ENCODE results near the gene MRPL21.

The MRPL21 gene

DNA sequence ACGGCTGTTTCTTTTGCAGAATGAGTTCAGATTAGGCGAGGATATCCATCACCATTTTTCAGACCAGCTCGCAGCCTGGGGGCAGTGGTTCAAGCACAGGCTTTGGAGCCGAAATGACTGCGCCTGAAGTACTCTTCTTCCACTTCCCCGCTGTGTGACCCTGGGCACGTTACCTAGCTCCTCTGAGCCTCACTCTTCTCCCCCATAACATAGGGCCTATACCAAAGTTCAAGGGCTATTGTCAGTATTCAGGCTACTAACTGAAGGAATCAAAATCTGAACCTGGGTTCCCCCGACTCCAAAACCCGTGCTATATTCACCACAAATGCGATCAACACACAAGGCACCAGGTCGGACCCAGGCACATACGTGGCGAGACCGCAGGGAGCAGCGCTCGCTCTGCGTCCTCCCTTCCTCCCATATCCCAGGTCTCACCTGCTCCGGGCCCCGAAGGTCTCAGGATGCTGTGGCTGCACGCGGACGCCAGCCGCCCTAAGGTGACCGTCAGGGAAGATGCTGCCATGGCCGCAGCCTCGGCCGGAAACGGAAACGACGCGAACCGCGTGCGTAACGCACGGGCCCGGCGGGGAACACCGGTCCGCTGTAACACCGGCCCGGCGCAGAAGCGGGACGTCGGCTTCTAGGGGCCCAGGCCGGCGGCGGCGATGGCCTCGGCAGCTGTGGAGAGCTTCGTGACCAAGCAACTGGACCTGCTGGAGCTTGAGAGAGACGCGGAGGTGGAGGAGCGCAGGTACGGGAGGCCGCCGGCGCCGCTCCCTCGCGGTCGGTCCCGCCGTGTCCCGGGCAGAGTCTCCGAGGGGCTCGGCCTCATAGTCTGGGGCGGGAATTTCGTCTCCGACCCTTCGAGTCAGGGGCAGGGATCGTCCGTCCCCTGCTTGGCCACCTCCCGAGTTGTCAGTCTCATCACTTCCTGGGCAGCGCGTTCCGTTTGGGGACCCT is at the start of gene MRPL21, which contains the start of gene IGHMBP2:
Gene MRPL21, minus strand, starts transcription at position 545 of the 960 bp plus-strand sequence. Its CDS starts 22 bp downstream, at position 523.
Gene IGHMBP2, plus strand, starts transcription at position 604 of the 960 bp plus-strand sequence. Its CDS starts 62 bp downstream, at position 666.
- peak; percentile 22 to 93 (median 74) for DNase-seq

DNA sequence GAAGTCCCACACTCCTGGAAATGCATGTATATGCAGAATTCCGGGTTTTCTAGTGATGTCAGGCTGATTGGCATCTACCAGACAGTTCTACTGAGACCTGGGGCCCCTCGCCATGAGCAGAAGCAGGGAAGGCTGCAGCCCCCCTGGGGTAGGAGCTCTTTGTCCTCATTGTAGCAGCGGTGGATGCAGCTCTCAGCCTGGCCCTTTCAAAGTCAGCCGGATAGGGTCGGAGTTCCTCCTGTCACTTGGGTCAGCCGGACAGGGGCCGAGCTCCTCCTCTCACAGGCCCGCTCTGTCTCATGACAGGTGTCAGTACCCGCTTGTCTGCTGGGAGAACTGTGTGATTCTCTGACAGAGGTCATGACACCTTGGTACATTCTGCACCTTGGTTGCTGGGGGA is 47.1 kb upstream of the MRPL21 start:
- no peak for DNase-seq

DNA sequence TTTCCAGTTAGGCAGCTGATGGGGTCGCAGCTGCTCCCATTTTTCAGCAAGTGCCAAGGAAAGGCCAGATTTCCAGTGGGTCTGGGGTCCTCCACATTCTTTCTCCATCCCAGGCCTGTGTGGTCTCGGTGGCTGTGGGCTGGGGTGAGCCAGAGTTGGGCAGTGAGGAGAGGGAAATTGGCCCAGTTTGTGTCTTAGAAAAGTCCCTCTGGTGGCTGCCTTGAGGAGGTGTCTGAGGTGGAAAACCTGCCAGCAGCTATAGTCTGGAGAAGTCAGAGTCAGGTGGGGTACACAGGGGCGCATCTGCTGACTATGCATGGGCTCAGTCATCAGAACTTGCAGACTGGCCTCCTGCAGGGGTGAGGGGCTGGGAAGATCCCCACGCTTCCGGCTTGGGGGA is 46.6 kb upstream of the MRPL21 start:
- DNase-seq: no peak

DNA sequence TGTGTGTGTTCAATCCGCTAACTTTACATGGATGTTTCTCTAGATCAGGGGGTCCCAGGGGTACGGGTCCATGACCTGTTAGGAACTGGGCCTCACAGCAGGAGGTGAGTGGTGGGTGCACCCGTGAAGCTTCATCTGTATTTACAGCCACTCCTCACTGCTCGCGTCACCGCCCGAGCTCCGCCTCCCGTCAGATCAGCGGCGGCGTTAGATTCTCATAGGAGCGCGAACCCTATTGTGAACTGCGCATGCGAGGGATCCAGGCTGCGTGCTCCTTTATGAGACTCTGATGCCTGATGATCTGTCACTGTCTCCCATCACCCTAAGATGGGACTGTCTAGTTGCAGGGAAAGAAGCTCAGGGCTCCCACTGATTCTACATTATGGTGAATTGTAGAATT is 45.3 kb upstream of the MRPL21 start:
- DNase-seq: no peak

DNA sequence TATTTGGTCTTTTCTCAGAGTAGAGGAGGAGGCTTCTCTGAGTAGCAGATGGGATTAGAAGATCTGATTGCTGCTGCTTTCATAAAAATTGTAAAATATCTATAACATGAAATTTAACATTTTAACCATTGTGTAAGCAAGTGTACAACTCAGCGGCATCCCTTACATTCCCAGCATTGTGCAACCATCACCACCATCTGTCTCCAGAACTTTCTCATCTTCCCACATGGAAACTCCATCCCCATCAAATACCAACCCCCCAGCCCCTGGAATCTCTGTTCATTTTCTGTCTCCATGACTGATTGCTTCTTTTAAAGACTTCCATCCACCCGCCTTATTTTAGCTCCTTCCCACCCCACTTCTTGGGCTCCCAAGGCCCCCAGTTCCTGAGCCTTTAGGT is 44.9 kb upstream of the MRPL21 start:
- DNase-seq: no peak

DNA sequence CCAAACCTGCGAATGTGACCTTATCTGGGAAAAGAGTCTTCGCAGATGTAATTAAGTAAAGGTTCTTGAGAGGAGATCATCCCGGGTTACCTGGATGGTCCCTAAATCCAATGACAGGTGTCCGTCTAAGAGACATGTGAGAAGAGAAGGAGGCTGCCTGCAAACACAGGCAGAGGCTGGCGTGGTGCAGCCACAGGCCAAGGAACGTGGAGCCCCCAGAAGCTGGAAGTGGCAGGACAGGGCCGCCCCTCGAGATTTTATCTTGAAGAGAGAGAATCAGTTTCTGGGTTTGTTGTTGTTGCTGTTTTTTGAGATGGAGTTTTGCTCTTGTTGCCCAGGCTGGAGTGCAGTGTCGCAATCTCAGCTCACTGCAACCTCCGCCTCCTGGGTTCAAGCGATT is 43.5 kb upstream of the MRPL21 start:
- no peak for DNase-seq

DNA sequence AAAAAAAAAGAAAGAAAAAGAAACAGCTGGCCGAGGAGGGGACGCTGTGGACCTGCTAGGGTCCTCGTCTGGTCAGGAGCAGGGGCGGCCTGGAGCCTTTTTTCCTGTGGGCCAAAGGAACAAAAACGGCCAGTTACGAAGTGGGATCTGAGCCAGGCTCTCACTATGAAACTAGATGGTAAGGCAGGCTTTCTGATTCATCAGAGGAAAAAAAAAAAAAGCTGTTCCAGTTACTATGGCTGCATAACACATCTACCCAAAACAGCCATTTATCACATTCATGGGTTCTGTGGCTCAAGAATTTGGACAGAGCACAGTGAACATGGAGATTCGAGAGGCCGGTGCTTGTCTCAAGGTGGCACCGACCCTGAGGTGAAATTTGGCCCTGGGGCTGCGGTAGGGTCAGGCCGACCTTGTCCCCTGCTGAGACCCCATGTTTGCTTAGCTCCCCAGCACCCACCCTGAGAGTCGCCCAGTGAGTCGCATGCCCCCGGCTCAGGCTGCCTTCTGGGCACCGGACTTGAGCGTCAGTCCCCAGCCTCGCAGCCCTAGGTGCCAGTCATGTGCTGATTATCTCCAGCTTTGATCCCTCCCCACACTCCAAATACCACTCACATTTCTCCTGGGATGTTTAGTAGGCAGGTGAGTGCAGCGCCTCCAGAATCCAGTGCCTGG is 42.9 kb upstream of the MRPL21 start:
- DNase-seq: no peak

DNA sequence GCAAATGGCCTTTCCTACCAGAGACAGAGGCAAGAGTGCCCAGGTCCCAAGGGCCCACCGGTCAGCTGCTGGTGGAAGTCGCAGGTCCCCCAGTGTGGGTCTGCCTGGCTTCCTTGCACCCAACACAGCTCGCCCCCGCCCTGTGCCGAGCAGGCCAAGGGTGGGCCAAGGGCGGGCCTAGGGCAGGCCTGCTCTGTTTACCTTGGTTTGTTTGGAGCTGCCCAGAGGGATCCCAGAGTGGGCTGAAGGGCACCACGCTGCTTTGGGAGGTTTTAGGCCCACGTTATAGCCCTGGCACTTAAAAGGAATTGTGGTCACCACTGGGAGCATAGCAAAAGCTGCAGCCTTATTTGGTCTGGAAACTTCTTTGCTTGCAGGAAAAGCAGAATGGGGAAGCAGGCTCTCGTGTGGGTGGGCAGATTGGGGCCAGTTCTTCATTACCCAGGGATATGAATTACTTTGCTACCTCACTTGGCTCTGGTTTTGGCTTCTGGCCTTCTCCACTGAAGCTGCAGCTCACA is 39.2 kb upstream of the MRPL21 start:
- no peak for DNase-seq

DNA sequence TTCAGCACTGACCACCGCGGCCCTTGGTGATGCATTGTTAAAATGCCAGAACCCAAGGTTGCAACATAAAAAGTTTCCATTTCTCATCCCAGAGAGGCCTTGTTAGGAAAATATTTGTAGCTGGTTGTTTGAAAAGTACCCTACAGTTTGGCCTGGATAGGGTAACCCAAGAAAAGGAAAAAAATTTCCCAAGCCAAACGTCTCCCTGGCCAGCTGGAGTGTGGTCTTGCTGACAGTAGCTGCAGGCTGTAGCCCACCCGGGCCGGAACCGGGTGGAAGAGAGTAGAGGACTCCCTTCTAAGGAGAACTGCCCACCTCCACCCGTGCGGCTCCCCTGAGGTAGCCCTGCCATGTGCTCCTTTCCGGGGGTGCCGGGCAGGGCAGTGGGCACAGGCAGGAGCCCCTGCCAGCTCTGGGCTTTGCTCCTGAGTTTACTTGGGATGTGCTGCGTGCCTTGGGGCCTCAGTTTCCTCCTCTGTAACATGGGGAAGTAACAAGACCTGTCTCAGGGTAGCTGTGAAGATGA is 38.5 kb upstream of the MRPL21 start:
- DNase-seq: no peak

DNA sequence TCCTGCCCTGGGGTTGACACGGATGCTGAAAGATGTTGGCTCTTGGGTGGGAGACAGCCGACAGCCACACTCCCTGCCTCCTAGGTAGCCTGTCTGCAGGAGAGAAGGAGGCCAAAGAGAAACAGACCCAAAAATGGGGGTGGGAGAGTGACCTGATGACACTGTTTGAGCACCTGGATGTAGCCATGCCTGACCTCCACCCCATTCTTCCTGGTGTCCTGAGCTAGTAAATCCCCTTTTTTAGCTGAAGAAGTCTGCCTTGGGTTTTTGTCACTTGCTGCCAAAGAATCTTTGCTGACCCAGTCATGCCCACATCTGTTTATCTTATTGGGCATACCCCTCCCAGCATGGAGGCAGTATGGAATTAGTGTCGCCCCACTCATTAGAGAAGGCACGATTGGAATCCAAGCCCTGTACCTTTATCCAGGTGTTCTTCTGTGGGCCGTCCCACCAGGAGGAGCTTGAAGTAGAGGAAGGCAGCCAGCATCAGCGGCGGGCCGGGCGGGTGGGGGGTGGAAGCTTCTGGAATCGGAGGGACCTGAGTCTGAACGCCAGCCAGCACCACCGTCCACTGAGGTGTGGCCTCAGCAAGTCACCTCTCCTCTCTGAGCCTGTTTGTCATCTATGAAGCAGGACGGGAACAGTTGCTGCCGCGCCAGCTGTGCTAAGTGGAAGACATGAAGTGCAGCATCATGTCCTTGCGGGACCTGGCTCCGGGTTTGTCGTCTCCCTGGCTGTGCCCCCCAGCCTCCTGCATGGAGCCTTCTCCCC is 37.9 kb upstream of the MRPL21 start:
- no peak for DNase-seq

DNA sequence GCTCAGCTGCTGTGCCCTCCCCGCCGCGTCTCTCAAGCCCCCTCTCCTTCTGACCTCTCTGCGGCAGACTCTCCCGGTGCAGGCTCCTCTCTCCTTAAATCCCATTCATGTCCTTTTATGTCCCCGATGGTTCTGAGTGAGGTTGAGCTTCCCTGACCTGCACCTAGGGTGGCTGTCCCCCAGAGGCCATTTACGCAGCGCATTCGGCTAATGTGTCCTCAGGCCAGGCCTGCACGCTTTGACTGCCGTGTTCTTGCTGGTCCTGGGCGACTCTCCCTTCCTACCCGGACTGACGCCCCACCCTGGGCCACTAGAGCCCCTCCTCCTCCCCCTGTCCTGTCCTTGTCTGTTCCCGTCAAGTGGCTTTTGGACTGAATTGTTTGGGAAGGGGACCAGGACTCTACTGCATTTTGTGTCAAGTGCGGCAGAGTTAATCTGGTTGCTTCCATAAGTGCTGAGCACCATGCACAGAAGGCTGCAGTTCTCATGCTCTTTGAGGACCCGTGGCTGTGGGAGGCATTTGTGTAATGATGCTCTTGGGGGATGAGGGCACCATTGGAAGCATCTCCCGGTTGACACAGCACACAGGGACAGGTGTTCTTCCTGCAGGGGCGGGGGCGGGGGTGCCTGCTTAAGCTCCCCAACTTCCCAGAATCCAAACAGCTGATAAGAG is 37.2 kb upstream of the MRPL21 start:
- no peak for DNase-seq

DNA sequence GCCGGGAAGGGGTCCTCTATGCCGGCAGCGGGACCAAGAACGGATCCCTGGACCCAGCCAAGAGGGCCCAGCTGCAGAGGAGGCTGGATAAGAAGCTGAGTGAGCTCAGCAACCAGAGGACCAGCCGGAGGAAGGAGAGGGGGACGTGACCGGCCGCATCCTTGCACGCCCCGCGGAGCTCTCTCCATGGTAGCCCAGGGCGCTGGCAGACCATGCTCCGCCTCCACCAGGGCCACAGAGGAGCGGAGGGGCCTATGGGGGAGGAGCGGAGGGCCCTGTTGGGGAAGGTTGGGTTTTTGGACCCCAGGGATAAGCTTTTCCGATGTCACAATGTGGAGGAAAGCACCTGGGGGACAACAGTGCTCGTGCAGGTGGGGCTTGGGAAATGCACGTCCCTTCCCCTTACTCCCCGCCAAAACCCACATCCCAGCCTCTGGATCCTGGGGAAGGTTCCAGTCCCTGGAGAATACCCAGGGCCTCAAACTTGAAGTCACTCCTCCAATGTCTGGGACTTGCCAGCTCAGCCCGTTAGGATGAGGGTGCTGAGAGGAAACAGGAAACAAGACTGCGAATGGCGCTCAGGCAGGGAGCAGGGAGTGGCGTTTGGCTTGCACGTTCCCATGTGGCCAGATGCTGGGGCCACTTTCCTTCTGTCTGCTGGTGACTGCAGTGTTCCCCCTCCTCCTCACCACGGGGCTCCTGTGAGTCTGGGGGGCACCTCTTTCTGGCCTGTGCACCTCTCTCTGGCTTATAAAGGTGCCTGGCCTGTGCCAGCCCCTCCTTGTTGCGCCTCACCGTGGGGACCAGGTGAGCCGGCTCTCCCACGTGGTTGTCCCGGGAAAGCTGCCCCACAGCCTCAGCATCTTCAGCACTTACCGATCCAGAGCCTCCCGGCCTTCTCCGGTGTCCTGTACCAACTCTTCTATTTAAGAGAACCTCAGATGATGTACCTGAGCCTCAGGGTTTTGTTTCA is 36.2 kb upstream of the MRPL21 start:
- no peak for DNase-seq

DNA sequence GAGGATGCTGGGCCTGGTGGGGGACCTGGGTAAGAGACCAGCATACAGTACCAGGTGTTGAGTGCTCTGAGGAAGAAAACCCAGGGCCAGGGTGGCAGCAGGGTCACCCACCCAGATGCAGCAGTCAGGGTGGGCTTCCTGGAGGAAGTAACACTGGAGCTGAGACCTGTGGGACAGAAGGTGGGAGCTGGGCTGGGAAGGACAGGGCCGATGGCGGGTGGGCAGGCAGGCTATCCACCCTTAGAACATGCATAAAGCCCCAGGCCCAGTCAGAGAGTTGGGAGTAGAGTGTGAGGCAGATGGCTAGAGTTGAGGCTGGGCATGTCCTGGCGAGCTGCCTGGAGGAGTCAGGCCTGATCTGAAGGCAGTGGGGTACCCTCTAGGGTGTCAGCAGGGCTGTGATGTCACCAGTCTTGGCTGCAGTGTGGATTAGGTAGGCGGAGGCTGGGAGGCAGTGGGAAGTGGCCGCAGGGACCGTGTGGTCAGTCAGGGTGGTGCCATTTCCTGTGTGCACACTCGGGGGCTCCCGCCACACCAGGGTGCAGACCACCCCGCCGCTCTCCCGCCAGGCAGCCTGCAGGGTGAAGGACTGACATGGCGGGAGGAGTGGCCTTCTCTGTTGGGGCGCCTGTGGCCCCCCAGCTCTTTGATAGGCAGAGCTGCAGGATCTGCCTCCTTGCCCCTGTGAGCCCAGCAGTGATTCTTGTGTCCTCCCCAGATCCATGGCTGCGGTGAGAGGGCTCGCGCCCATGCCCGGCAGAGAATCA is 35.4 kb upstream of the MRPL21 start:
- no peak for DNase-seq

DNA sequence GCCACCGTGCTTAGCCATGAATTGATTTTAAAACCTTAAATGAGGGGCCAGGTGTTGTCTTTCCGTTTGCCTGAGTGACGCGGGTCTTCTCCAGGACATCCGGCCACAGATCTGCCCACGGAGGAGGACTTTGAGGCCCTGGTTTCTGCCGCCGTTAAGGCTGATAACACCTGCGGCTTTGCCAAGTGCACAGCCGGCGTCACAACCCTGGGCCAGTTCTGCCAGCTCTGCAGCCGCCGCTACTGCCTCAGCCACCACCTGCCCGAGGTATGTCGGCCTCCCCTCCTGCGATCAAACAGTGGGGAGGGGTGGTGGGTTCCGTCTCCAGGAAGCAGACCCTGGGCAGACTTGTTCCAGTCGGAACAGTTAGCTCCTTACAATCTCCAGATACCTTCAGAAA is 34.5 kb upstream of the MRPL21 start:
- DNase-seq: no peak

DNA sequence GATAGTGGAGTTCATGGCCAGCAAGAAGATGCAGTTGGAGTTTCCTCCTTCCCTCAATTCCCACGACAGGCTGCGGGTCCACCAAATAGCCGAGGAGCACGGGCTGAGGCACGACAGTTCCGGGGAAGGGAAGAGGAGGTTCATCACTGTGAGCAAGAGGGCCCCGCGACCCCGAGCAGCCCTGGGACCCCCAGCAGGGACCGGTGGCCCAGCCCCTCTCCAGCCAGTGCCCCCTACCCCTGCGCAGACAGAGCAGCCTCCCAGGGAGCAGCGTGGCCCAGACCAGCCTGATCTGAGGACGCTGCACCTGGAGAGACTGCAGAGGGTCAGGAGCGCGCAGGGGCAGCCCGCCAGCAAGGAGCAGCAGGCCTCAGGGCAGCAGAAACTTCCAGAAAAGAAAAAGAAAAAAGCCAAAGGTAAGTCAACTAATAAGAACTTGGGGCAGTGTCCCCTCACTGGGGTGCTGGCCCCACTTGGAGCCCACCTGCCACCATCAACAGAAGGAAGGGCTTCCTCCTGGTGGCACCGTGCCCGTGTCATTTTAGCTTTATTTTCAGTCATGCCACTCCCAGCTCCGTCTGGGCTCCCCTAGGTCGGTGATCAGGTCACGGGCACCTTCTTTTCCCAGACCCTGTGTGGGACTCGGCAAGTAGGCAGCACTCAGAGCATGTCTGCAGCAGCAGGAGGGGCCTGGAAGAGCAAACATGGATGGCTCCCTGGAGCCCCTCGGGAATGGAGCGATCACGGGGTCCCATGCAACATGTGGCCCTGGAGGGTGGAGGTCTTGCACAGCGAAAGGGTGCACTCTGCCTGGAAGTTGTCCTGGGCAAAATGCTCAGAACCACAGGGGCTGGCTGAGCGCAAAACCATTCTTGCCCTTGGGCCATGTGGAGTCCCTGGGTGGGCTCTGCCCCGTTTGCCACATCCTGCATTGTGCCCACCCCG is 33.3 kb upstream of the MRPL21 start:
- no peak for DNase-seq

DNA sequence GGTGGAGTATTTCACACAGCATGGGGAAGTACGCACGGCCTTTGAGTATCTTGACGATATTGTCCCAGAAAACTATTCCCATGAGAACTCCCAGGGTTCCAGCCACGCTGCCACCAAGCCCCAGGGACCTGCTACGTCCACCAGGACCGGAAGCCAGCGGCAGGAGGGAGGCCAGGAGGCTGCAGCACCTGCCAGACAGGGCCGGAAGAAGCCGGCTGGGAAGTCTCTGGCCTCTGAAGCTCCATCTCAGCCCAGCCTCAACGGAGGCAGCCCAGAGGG is 32.7 kb upstream of the MRPL21 start:
- no peak for DNase-seq

DNA sequence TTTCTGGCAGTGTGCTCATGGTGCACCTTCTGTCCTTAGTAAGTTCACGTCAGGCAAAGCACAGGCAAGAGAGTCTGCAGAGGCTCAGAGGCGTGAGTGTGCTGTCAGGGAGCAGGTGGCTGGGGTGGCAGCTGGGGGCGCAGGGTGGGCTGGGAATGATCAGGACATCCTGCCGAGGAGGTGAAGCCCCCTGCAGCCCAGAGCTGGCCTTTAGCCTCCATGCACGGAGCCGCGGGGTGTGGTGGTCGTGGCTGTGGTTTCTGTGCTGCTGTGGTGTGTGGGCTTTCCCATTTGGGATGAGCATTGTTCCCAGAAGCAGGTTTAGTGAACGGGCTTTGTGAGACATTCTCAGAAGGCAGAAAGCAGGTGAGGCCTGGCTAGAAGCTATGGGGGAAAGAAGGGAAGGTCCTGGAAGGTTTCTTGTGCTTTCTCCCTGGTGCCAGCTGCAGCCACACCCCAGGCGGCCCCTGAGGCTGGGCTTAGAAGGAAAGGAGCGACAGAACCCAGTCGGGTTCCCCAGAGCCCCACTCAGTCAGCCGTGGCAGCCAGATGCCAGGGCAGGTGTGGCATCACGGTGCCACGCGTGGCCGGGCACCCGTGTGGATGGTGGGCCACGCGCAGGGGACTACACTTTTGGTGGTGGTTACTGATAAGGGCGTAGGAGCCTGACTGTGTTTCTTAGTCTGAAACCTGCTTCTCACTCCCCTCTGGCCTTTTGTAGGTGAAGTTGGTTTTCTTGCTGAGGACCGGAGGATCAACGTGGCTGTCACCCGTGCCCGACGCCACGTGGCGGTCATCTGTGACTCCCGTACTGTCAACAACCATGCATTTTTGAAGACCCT is 32.1 kb upstream of the MRPL21 start:
- no peak for DNase-seq
